Stomach (tissue), 4 donors: ENCODE measurements around the gene KANSL3.

Experiments used
- EP300 ChIP-seq: sonication (generic); formaldehyde crosslinking; IDR thresholded peaks from one replicate; pipeline ENCODE4 v1.6.1; 2017; ENCODE audit warnings: antibody characterized with exemption
- POLR2AphosphoS5 ChIP-seq, 3 donors: sonication (generic); formaldehyde crosslinking; IDR thresholded peaks; one replicate each; pipeline ENCODE4 v1.6.1; 2016; ENCODE audit warnings: antibody characterized with exemption in 3 of 3

- TF ChIP-seq POLR2AphosphoS5 (IDR thresholded peaks at IDR 0.05) = no peak
- no peak for TF ChIP-seq EP300
These were observed 15.6 kb downstream of the KANSL3 start for GRCh38 chr2:96622544-96622943.
